ENCODE measurements around the gene GPR35. TPM values are rescaled to one million over a fixed set of nuclear protein-coding genes. Genes with fewer than 3 reads are reported as not detected.

GPR35 gene
- 1 to 10 TPM; 2.1 to 3.1 TPM for polyA plus RNA-seq

- H3K4me3 ChIP-seq (ENCODE audit: low read depth in 1 of 2, low read length in 2 of 2) = no peak within 1 kb of the TSS
- no peaks in the 10 kb centered on the region for H3K9me3 ChIP-seq (ENCODE audit: control insufficient read depth in 2 of 2, insufficient read depth in 1 of 2, low read depth in 1 of 2, low read length in 1 of 2)
- H3K36me3 ChIP-seq (ENCODE audit: control insufficient read depth in 2 of 2, insufficient read depth in 2 of 2, low read length in 1 of 2) = peaks cover 0 to 1% of the 10 kb centered on the region in 2 donors
- peaks cover 0 to 4% of the 10 kb centered on the region in 2 donors for H3K4me1 ChIP-seq (ENCODE audit: control insufficient read depth in 2 of 2, insufficient read depth in 2 of 2, low read length in 1 of 2)
- H3K27me3 ChIP-seq (ENCODE audit: control insufficient read depth in 1 of 2, insufficient read depth in 2 of 2, low read length in 2 of 2) = no peaks in the 10 kb centered on the region
- 28 to 42% methylated on average over 23 of the region's 23 CpGs for WGBS, 2 donors
- peak within 1 kb of the TSS in 1 of 2 donors; percentile 12 for H3K27ac ChIP-seq (ENCODE audit: low read depth in 2 of 2, low read length in 1 of 2)
These were observed at the start of gene GPR35 for GRCh38 chr2:240624950-240625621. Gene GPR35, plus strand, starts transcription at chr2:240625480. Its CDS starts 4,473 bp downstream, at chr2:240629953.

GRCh38 chr2:240576036-240576435 lies 49.2 kb upstream of the GPR35 start:
- no peaks in the 10 kb centered on the region for H3K9me3 ChIP-seq (ENCODE audit: control insufficient read depth in 2 of 2, insufficient read depth in 1 of 2, low read depth in 1 of 2, low read length in 1 of 2)
- peaks cover 4 to 49% of the 10 kb centered on the region in 2 donors for H3K36me3 ChIP-seq (ENCODE audit: control insufficient read depth in 2 of 2, insufficient read depth in 2 of 2, low read length in 1 of 2)
- no peaks in the 10 kb centered on the region for H3K27me3 ChIP-seq (ENCODE audit: control insufficient read depth in 1 of 2, insufficient read depth in 2 of 2, low read length in 2 of 2)
- H3K4me1 ChIP-seq (ENCODE audit: control insufficient read depth in 2 of 2, insufficient read depth in 2 of 2, low read length in 1 of 2) = peaks cover 1 to 47% of the 10 kb centered on the region in 2 donors
- 77 to 79% methylated on average over 6 of the region's 6 CpGs for WGBS, 2 donors
- H3K27ac ChIP-seq (ENCODE audit: low read depth in 2 of 2, low read length in 1 of 2) = peak overlapping the region; percentile 85 to 88
- no peak overlapping the region for H3K4me3 ChIP-seq (ENCODE audit: low read depth in 1 of 2, low read length in 2 of 2)

GRCh38 chr2:240576436-240577205 lies 48.7 kb upstream of the GPR35 start:
- WGBS, 2 donors = 91 to 92% methylated on average over 31 to 32 of the region's 32 CpGs
- Histone ChIP-seq H3K9me3 (ENCODE audit: control insufficient read depth in 2 of 2, insufficient read depth in 1 of 2, low read depth in 1 of 2, low read length in 1 of 2) (no peaks in the 10 kb centered on the region), H3K27ac (ENCODE audit: low read depth in 2 of 2, low read length in 1 of 2) (peak overlapping the region in 1 of 2 donors; percentile 85), H3K4me3 (ENCODE audit: low read depth in 1 of 2, low read length in 2 of 2) (no peak overlapping the region), H3K27me3 (ENCODE audit: control insufficient read depth in 1 of 2, insufficient read depth in 2 of 2, low read length in 2 of 2) (no peaks in the 10 kb centered on the region), H3K4me1 (ENCODE audit: control insufficient read depth in 2 of 2, insufficient read depth in 2 of 2, low read length in 1 of 2) (peaks cover 0 to 46% of the 10 kb centered on the region in 2 donors), H3K36me3 (ENCODE audit: control insufficient read depth in 2 of 2, insufficient read depth in 2 of 2, low read length in 1 of 2) (peaks cover 4 to 49% of the 10 kb centered on the region in 2 donors)

GRCh38 chr2:240577281-240578109 lies 47.8 kb upstream of the GPR35 start:
- no peaks in the 10 kb centered on the region for H3K9me3 ChIP-seq (ENCODE audit: control insufficient read depth in 2 of 2, insufficient read depth in 1 of 2, low read depth in 1 of 2, low read length in 1 of 2)
- H3K27ac ChIP-seq (ENCODE audit: low read depth in 2 of 2, low read length in 1 of 2) = no peak overlapping the region
- WGBS, 2 donors = 88 to 92% methylated on average over 26 of the region's 26 CpGs
- H3K4me3 ChIP-seq (ENCODE audit: low read depth in 1 of 2, low read length in 2 of 2) = no peak overlapping the region
- H3K4me1 ChIP-seq (ENCODE audit: control insufficient read depth in 2 of 2, insufficient read depth in 2 of 2, low read length in 1 of 2) = peaks cover 0 to 46% of the 10 kb centered on the region in 2 donors
- peaks cover 4 to 46% of the 10 kb centered on the region in 2 donors for H3K36me3 ChIP-seq (ENCODE audit: control insufficient read depth in 2 of 2, insufficient read depth in 2 of 2, low read length in 1 of 2)
- H3K27me3 ChIP-seq (ENCODE audit: control insufficient read depth in 1 of 2, insufficient read depth in 2 of 2, low read length in 2 of 2) = no peaks in the 10 kb centered on the region

GRCh38 chr2:240578110-240578450 lies 47.2 kb upstream of the GPR35 start:
- Histone ChIP-seq H3K36me3 (ENCODE audit: control insufficient read depth in 2 of 2, insufficient read depth in 2 of 2, low read length in 1 of 2) (peaks cover 4 to 44% of the 10 kb centered on the region in 2 donors), H3K27ac (ENCODE audit: low read depth in 2 of 2, low read length in 1 of 2) (no peak overlapping the region), H3K4me1 (ENCODE audit: control insufficient read depth in 2 of 2, insufficient read depth in 2 of 2, low read length in 1 of 2) (peaks cover 0 to 44% of the 10 kb centered on the region in 2 donors), H3K4me3 (ENCODE audit: low read depth in 1 of 2, low read length in 2 of 2) (no peak overlapping the region), H3K9me3 (ENCODE audit: control insufficient read depth in 2 of 2, insufficient read depth in 1 of 2, low read depth in 1 of 2, low read length in 1 of 2) (no peaks in the 10 kb centered on the region), H3K27me3 (ENCODE audit: control insufficient read depth in 1 of 2, insufficient read depth in 2 of 2, low read length in 2 of 2) (no peaks in the 10 kb centered on the region)
- 73 to 78% methylated on average over 9 of the region's 9 CpGs for WGBS, 2 donors

GRCh38 chr2:240578488-240578887 lies 46.8 kb upstream of the GPR35 start:
- whole genome bisulfite sequencing, 2 donors = 89 to 92% methylated on average over 8 of the region's 8 CpGs
- H3K4me1 ChIP-seq (ENCODE audit: control insufficient read depth in 2 of 2, insufficient read depth in 2 of 2, low read length in 1 of 2) = peaks cover 0 to 39% of the 10 kb centered on the region in 2 donors
- H3K27ac ChIP-seq (ENCODE audit: low read depth in 2 of 2, low read length in 1 of 2) = peak overlapping the region in 1 of 2 donors; percentile 51
- H3K9me3 ChIP-seq (ENCODE audit: control insufficient read depth in 2 of 2, insufficient read depth in 1 of 2, low read depth in 1 of 2, low read length in 1 of 2) = no peaks in the 10 kb centered on the region
- peaks cover 4 to 39% of the 10 kb centered on the region in 2 donors for H3K36me3 ChIP-seq (ENCODE audit: control insufficient read depth in 2 of 2, insufficient read depth in 2 of 2, low read length in 1 of 2)
- no peak overlapping the region for H3K4me3 ChIP-seq (ENCODE audit: low read depth in 1 of 2, low read length in 2 of 2)
- no peaks in the 10 kb centered on the region for H3K27me3 ChIP-seq (ENCODE audit: control insufficient read depth in 1 of 2, insufficient read depth in 2 of 2, low read length in 2 of 2)

GRCh38 chr2:240579071-240579762 lies 46.1 kb upstream of the GPR35 start:
- Histone ChIP-seq H3K4me1 (ENCODE audit: control insufficient read depth in 2 of 2, insufficient read depth in 2 of 2, low read length in 1 of 2) (peaks cover 0 to 38% of the 10 kb centered on the region in 2 donors), H3K4me3 (ENCODE audit: low read depth in 1 of 2, low read length in 2 of 2) (no peak overlapping the region), H3K27ac (ENCODE audit: low read depth in 2 of 2, low read length in 1 of 2) (peak overlapping the region; percentile 92 to 96), H3K36me3 (ENCODE audit: control insufficient read depth in 2 of 2, insufficient read depth in 2 of 2, low read length in 1 of 2) (peaks cover 4 to 35% of the 10 kb centered on the region in 2 donors), H3K9me3 (ENCODE audit: control insufficient read depth in 2 of 2, insufficient read depth in 1 of 2, low read depth in 1 of 2, low read length in 1 of 2) (no peaks in the 10 kb centered on the region), H3K27me3 (ENCODE audit: control insufficient read depth in 1 of 2, insufficient read depth in 2 of 2, low read length in 2 of 2) (no peaks in the 10 kb centered on the region)
- WGBS, 2 donors = 88 to 92% methylated on average over 12 of the region's 12 CpGs

- 40 to 47% methylated on average over 27 of the region's 27 CpGs for WGBS, 2 donors
- Histone ChIP-seq H3K9me3 (ENCODE audit: control insufficient read depth in 2 of 2, insufficient read depth in 1 of 2, low read depth in 1 of 2, low read length in 1 of 2) (no peaks in the 10 kb centered on the region), H3K27me3 (ENCODE audit: control insufficient read depth in 1 of 2, insufficient read depth in 2 of 2, low read length in 2 of 2) (no peaks in the 10 kb centered on the region), H3K4me1 (ENCODE audit: control insufficient read depth in 2 of 2, insufficient read depth in 2 of 2, low read length in 1 of 2) (peaks cover 4 to 38% of the 10 kb centered on the region in 2 donors), H3K4me3 (ENCODE audit: low read depth in 1 of 2, low read length in 2 of 2) (no peak overlapping the region), H3K36me3 (ENCODE audit: control insufficient read depth in 2 of 2, insufficient read depth in 2 of 2, low read length in 1 of 2) (peaks cover 4 to 30% of the 10 kb centered on the region in 2 donors), H3K27ac (ENCODE audit: low read depth in 2 of 2, low read length in 1 of 2) (peak overlapping the region; percentile 92 to 96)
These were observed 45.3 kb upstream of the GPR35 start for GRCh38 chr2:240579771-240580614.

Data from esophagus (tissue), 2 donors.